GM12864 (cell line): ENCODE data around the gene NFIB.

ENCODE experiments used
- DNase-seq: peaks from one replicate; pipeline ENCODE4 v3.0.0-alpha.2; 2011; ENCODE audit warnings: low read depth
- H3K4me3 ChIP-seq: 2 replicates; pipeline ENCODE4 v1.5.1; 2011; ENCODE audit warnings: mild to moderate bottlenecking, low read depth, low read length, control low read depth
- TF ChIP-seq, protein P1 (sequence below): IDR thresholded peaks from 2 replicates; pipeline ENCODE4 v1.5.1; 2011; ENCODE audit warnings: low read depth, mild to moderate bottlenecking, moderate library complexity, low read length, control low read depth, inconsistent platforms; ENCODE audit errors: missing control alignments

Gene NFIB

DNA sequence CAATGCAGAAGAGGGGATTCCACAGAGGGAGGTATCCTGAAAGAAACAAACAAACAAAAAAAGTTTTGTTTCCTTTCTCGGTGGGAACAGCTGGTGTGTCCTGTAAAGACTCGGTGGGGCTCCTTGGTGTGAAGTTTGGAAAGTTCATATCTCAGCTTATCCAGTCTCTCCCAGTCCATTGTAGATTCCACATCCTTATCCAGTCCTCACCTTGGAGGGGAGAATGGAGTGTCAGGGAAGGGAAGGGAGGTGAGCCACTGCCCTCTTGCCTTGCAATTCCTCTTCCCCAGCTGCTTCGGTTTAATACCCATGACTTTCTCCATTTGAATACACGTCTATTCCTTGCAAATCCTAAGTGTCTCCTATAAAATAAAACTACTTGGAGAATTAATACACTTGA lies 234.5 kb downstream of the NFIB start:
- no peak overlapping the region for H3K4me3 ChIP-seq
- DNase-seq, result no peak
- TF ChIP-seq, protein P1, sequence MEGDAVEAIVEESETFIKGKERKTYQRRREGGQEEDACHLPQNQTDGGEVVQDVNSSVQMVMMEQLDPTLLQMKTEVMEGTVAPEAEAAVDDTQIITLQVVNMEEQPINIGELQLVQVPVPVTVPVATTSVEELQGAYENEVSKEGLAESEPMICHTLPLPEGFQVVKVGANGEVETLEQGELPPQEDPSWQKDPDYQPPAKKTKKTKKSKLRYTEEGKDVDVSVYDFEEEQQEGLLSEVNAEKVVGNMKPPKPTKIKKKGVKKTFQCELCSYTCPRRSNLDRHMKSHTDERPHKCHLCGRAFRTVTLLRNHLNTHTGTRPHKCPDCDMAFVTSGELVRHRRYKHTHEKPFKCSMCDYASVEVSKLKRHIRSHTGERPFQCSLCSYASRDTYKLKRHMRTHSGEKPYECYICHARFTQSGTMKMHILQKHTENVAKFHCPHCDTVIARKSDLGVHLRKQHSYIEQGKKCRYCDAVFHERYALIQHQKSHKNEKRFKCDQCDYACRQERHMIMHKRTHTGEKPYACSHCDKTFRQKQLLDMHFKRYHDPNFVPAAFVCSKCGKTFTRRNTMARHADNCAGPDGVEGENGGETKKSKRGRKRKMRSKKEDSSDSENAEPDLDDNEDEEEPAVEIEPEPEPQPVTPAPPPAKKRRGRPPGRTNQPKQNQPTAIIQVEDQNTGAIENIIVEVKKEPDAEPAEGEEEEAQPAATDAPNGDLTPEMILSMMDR, result no peak

DNA sequence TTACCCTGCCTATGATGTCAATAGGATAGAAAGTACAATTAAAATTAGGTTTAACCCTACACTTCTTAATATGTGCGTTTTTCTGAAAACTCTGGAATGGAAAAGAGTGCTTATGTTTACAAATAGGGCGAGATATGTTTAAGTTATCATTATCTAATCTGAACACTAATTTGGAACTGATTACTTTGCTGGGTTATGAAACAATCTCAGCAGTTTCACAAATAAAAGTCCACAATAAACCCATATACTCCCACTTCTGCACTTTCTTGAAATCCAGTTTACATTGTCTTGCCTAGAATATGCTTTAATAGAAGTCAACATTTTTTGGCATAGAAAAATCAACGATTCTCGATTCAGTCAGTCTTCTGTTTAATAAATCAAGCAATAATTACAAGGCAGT lies 236.3 kb downstream of the NFIB start:
- H3K4me3 ChIP-seq, result no peak overlapping the region
- DNase-seq, result no peak
- TF ChIP-seq, protein P1, result no peak

DNA sequence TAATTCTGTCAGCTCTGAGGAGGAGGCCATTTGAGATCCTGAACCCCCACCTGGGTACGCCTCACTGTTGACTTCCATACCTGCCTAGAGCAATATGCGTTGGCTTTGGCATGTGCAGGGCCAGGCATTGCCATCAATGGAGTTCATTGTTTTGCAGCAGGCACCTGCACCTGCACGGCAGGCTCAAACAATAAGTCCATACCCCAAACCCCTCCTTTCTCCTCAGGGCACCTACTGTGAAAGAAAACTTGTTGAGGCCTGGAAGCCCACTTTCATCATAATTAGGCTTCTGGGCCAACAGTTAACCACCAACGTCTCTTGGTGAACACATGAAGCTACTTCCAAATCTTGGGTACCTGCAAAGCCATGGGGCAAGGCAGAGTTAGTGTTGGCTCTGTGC lies 238.7 kb downstream of the NFIB start:
- H3K4me3 ChIP-seq, result no peak overlapping the region
- no peak for DNase-seq
- TF ChIP-seq, protein P1, result no peak

DNA sequence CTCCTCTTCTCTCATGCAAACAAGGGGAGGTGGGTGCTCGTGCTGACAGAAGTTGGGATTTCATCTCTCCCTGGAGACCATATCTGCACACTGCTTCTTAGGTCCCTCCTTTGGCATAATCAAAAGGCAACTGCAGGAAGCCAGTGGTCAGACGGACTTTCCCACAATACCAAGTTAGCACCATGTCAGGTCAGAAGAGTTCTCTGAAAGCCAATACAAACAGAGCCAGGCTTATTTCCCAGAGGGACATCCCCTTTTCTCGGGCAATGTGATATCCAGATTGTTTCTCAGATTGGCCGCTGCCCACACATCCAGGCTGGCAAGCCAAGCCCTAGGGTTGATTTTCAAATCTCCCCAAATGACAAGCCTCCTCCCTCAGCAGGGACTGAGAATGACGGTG lies 241.1 kb downstream of the NFIB start:
- TF ChIP-seq, protein P1, result no peak

DNA sequence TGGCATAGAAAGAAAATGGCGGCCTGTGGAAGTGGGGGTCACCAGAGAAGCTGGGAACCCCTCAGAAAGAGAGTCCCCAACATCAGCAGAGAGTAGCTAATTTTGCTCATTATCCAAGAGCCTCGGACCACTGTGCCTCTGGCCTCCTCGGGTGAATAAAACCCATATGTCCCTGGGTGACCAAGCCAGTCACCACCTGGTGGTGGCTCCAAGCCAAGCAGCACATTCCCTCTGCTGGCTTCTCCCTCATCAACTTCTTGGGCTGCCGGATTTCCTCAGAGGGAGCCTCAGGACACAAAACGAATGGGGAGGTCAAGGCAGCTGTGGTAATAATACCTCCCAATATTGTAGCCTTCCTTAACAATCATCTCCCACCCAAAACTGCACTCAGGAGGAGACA lies 242.5 kb downstream of the NFIB start:
- H3K4me3 ChIP-seq, result no peak overlapping the region
- TF ChIP-seq, protein P1, result no peak
- DNase-seq, result no peak

More for the DNA sequence above, 241.1 kb downstream of the NFIB start:
- no peak for DNase-seq
- H3K4me3 ChIP-seq, result no peak overlapping the region

DNA sequence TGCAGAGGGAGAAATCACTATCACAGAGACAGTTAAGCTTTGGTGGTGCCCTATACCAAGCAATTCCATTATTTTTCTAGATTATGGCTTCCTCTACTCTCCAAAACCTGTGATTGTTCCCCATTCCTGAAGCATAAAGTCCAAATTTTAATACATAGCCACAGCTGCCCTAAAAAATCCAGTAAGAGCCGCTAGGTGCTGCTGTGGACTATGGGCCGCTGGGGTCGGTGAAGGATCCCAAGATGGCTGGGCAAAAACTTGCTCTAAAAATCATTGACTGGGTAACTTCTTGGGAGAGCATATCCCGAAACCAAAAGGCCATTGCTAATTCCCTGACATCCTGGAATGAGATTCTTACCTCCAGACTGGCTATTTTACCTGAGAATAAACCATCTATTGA lies 245.3 kb downstream of the NFIB start:
- TF ChIP-seq, protein P1, result no peak
- DNase-seq, result no peak
- H3K4me3 ChIP-seq, result no peak overlapping the region

DNA sequence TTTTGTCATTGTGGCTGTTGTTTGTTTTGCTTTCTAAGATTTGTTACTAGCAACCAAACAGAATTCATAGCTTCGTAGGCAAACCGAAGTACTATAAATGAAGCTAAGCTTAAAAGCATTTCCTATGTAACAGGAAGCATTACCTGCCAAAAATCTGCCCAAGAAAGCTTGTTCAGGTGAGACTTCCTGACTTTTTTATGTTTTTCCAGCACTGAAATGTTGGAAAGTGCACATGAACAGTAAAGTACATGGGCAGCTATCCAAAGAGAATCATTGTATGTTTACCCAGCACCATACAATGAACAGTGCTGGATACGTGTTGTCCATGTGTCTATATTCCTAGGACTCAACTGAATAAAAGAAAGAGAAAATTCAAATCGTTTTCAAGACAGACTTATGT lies 247.1 kb downstream of the NFIB start:
- H3K4me3 ChIP-seq, result no peak overlapping the region
- TF ChIP-seq, protein P1, result no peak
- no peak for DNase-seq
